ENCODE data around the gene EPHB3. TPM values are rescaled to one million over a fixed set of nuclear protein-coding genes. Genes with fewer than 3 reads are reported as not detected.
"Not testable (repeated sequence)": the region's sequence is repeated elsewhere in the genome, so short reads cannot be mapped to it uniquely, and the experiment has no call there.

The EPHB3 gene
- polyA plus RNA-seq, 1 donor from 2014 or later: not detected

DNA sequence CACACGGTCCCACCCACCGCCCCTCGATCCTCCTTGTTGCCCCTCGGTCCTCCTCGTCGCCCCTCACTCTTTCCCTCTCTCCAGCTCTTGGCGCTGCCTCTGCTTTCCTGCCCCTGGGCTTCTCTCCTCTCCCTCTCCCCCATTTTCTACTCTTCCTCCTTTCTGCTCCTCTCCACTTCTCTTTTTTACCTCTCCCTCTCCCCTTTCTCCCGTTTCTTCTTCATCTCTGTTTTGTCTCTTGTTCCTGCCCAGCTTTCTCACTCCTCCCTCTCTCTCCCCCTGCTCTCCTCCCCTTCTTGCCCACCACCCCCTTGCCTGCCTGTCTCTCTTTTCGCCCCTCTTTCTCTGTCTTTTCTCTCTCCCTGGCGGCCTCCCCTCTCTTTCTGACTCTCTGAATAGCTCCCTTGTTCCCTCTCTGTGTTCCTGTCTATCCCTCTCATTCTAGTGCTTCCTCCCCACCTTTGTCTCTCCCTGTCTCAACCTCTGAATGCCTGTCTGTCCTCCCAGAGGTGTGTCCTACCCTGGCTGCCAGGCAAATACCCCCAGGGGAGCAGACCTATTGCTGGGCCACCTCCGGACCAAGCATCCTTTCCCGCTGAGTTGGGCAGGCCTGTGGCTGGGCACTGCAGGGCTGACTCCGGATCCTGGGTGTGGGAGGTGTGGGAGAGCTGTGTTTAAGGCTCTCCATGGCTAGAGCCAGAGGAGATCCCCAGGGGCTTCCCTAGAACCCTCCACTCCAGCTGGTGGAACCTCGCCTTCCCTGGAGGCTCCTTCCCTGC, 41.0 kb downstream of the EPHB3 start:
- peaks cover 4 to 10% (median 7%) of the 10 kb centered on the region in 3 donors for H3K4me1 Mint-ChIP-seq
- no peaks in the 10 kb centered on the region for H3K9me3 Mint-ChIP-seq
- peak overlapping the region in 2 of 4 donors; percentile 41 to 53 for H3K4me3 Mint-ChIP-seq
- peaks cover 6% of the 10 kb centered on the region for H3K36me3 Mint-ChIP-seq
- no peak overlapping the region for H3K27ac Mint-ChIP-seq
- H3K27me3 Mint-ChIP-seq: peaks cover 52% of the 10 kb centered on the region

DNA sequence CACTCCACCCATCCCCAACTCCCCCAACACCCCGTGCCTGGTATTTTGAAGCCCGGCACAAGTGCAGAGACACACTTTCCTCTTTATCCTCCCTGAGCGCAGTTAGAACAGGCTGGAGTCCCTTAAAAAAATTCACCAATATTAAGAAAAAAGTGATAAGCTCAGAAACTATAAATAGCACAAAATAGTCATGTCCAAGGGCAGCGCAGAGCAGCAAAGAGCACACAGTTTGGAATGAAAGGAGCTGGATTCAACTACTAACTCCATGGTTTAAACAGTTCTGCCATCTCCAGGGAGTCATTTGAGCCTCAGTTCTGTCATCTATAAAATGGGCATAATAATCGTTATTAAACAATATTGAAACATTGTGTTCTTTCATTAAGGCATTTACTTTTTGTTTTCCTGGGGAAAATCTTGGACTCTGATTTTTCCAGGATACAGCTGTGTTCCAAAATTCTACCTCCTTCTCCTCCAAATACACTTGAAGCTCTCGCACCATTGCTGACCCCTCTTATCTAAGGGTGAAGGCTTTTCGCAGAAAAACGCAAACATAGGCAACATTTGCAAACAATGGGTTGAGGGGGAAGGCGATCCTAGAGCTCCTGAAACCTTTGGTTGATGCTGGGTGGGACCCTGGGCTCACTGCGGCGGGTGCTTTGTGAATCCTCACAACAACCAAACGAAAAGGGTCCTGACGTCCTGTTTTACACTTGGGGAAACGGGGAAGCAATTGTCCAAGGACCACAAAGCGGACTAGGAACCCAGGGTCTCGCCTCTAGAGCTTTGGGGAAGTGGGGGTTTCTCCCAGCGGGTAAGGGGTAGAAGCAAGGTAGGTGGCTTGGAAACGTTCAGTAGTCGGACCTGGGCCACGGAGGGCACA, 41.8 kb downstream of the EPHB3 start:
- H3K27me3 Mint-ChIP-seq: peaks cover 52% of the 10 kb centered on the region
- H3K4me1 Mint-ChIP-seq: peaks cover 4 to 10% (median 7%) of the 10 kb centered on the region in 3 donors

GRCh38 chr3:184604039-184604601, 42.5 kb downstream of the EPHB3 start:
- no peaks in the 10 kb centered on the region for H3K9me3 Mint-ChIP-seq
- H3K27ac Mint-ChIP-seq: no peak overlapping the region
- peaks cover 4 to 10% (median 7%) of the 10 kb centered on the region in 3 donors for H3K4me1 Mint-ChIP-seq
- peaks cover 6% of the 10 kb centered on the region for H3K36me3 Mint-ChIP-seq
- peak overlapping the region in 2 of 4 donors; percentile 82 to 85 for H3K4me3 Mint-ChIP-seq
- peaks cover 55% of the 10 kb centered on the region for H3K27me3 Mint-ChIP-seq

More for the DNA sequence above, 41.8 kb downstream of the EPHB3 start:
- H3K9me3 Mint-ChIP-seq: no peaks in the 10 kb centered on the region
- H3K4me3 Mint-ChIP-seq: peak overlapping the region in 3 of 4 donors; percentile 50 to 82 (median 52)
- peaks cover 6% of the 10 kb centered on the region for H3K36me3 Mint-ChIP-seq
- no peak overlapping the region for H3K27ac Mint-ChIP-seq

DNA sequence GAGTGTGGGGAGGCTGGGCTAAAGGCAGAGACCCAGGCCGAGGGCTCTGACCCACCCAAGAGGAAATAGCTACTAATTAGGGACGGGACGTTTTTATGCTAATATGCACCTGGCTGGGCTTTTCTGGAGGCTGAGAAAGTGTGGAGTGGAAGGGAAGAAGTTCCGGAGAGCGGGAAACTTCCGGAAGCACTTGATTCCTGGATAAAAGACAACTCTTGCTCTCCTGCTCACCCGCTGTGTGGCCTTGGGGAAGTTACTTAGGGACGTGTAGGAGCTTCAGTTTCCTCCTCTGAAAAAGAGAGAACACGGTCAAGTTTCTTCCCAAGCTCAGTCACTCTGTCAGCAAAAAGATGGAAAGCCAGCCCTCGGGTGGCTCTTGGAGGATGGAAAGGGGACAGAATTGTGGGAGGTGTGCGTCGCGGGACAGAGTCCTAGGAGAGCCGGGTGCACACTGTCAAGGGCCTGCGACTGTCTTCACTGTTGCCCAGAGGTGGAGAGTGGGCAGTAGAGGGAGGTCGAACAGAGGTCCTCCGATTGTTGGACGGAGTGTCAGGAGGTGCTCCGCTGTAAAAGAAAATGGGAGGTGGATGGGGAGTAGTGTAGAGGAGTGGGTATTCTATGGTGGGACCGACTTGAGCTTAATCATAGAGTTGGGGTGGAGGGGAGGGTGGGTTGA, 43.2 kb downstream of the EPHB3 start:
- Mint-ChIP-seq H3K4me3 (peak overlapping the region in 2 of 4 donors; percentile 85 to 88), H3K27ac (peak overlapping the region in 1 of 3 donors; percentile 47), H3K36me3 (peaks cover 6% of the 10 kb centered on the region), H3K27me3 (peaks cover 54% of the 10 kb centered on the region), H3K4me1 (peaks cover 4 to 10% (median 7%) of the 10 kb centered on the region in 3 donors), H3K9me3 (no peaks in the 10 kb centered on the region)

DNA sequence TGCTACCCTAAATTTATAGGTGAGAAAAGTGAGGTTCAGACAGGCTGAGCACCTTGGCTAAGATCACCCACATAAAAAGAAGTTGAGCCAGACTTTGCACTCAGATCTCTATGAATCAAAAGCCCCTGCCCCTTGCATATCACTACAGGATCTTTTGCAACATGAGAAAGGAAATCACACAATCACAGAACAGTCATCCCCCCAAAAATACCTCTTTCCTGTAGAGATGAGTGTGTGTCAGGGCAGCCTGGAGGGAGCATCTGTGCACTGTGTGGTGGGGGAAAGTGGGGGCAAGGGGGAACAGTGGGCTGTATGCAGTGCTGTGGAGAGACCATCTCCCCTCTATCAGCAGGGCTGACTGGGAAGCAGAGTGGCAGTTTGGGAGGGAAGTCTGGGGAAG, 46.6 kb downstream of the EPHB3 start:
- no peak overlapping the region for H3K27ac Mint-ChIP-seq
- peaks cover 6% of the 10 kb centered on the region for H3K36me3 Mint-ChIP-seq
- H3K27me3 Mint-ChIP-seq: peaks cover 34% of the 10 kb centered on the region
- H3K9me3 Mint-ChIP-seq: no peaks in the 10 kb centered on the region
- peak overlapping the region in 1 of 4 donors; percentile 29 for H3K4me3 Mint-ChIP-seq
- peaks cover 3 to 5% (median 4%) of the 10 kb centered on the region in 3 donors for H3K4me1 Mint-ChIP-seq

DNA sequence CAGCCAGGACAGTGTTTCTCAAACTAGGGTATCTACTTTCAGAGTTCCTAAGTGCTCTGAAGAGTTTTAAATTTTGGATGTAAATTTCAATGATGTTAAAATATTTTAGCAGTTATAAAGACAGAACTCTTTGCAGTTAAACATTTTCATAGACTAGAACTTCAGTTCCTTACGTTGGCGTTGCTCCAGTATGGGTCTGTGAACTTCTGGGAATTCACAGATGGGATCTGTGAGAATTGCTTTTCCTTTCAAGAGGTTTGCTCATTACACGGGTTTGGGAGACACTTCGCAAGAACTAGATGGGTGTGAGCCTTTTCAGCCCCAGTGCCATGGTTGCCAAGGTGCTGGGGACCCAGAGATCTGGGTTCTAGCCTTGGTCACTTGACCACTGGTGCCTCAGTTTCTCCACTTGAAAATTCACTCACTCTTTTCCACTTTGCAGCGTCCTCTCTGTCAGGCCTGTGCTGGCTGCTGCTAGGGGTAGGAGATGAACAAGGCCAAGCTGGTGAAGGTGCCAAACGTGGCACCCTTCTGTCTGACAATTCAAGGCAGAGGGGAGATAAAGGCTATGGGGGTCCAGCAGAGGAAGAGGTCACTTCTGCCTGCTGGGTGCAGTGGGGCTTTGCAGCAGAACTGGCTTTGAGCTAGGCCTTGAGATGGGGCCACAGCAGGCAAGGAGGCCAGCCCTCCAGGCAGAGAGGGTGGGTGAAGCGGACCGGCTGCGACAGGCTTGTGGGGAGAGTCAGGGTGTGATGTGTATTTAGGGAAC, 48.1 kb downstream of the EPHB3 start:
- Mint-ChIP-seq H3K27me3 (peaks cover 24% of the 10 kb centered on the region), H3K4me1 (peaks cover 0 to 2% (median 0%) of the 10 kb centered on the region in 3 donors), H3K9me3 (no peaks in the 10 kb centered on the region), H3K4me3 (no peak overlapping the region), H3K27ac (no peak overlapping the region), H3K36me3 (peaks cover 6% of the 10 kb centered on the region)

GRCh38 chr3:184610245-184610871, 48.8 kb downstream of the EPHB3 start:
- Mint-ChIP-seq H3K4me1 (no peaks in the 10 kb centered on the region), H3K27me3 (peaks cover 19% of the 10 kb centered on the region), H3K9me3 (no peaks in the 10 kb centered on the region), H3K27ac (no peak overlapping the region), H3K4me3 (no peak overlapping the region), H3K36me3 (no peaks in the 10 kb centered on the region)

DNA sequence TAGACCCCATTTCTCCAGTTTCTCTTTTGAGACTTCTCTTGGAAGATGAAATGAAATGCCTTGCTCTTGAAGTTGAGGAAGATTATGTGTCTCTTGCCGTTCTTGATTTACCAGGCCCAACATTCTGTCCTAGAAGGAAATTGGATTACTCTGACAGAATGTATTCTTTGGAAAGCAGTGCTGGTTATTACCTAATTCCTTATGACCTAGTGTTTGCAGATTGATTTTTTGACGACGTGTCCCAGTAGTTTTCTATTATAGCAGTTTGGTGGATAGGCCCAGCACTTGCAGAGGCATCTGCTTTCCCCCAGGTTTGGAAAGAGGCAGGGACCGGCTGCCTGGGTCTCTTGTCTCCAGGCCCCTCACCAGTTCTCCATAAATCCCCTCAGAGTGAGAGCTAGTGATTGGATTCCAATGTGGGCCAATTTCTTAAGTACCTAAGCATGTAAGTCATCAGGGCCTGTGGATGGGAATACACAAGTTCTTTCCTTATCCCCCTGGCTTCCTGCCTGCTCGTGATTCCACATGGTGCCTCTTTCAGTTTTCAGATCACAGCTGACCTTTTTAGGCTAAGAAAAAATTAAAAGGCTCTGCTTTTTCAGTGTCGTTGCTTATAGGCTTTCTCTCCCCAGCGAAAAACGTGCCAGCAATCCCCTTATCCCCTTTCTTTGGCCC, 50.2 kb downstream of the EPHB3 start:
- Mint-ChIP-seq H3K27ac (no peak overlapping the region), H3K36me3 (no peaks in the 10 kb centered on the region), H3K4me1 (no peaks in the 10 kb centered on the region), H3K4me3 (no peak overlapping the region), H3K9me3 (no peaks in the 10 kb centered on the region), H3K27me3 (peaks cover 17% of the 10 kb centered on the region)

DNA sequence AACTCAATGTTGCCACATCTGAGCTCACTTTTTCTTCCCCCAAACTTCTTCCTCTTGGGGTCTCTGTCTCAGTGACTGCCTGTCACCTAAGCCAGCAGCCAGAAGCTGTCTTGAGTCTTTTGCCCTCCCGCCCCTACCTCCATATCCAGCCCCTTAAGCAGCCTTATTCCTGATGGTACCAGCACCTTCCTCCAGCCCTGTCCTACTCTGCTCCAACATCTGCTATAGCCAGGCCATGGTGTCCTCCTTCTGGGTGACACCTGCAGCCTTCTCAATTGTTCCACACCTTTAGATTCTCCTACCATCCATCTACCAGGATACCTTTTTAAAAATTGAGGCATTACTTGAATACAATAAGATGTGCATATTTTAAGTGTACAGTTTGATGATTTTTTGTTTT, 53.8 kb downstream of the EPHB3 start:
- Mint-ChIP-seq H3K9me3 (no peaks in the 10 kb centered on the region), H3K4me3 (no peak overlapping the region), H3K4me1 (peaks cover 5 to 8% (median 5%) of the 10 kb centered on the region in 3 donors), H3K27ac (no peak overlapping the region), H3K36me3 (no peaks in the 10 kb centered on the region), H3K27me3 (peaks cover 24% of the 10 kb centered on the region)

DNA sequence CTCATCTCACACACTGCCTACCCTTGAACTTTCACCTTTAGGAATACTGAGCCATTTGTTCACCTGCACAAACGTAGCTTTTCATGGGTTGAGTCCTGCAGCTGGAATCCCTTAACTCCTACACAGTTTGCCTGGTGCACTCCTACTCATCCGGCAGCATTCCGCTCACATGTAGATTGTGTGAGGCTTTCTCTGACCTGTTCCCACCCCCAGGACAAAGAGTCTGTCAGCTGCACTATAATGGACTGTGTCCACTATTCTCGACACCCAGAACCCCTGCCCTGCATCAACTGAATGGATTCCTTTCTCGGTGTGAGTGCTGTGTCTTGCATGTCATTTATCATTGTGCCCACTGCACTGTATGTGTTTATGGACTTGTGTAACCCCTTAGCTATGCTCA, 54.9 kb downstream of the EPHB3 start:
- H3K36me3 Mint-ChIP-seq: no peaks in the 10 kb centered on the region

GRCh38 chr3:184617306-184617705, 55.7 kb downstream of the EPHB3 start:
- not testable (repeated sequence) for H3K9me3 Mint-ChIP-seq, H3K36me3 Mint-ChIP-seq, H3K27ac Mint-ChIP-seq

More for the DNA sequence above, 54.9 kb downstream of the EPHB3 start:
- Mint-ChIP-seq H3K4me3 (no peak overlapping the region), H3K9me3 (no peaks in the 10 kb centered on the region), H3K4me1 (peaks cover 5 to 8% (median 5%) of the 10 kb centered on the region in 3 donors), H3K27me3 (peaks cover 29% of the 10 kb centered on the region), H3K27ac (no peak overlapping the region)

GRCh38 chr3:184618811-184619210, 57.2 kb downstream of the EPHB3 start:
- Mint-ChIP-seq H3K9me3 (no peaks in the 10 kb centered on the region), H3K4me3 (no peak overlapping the region), H3K27ac (peak overlapping the region in 1 of 3 donors; percentile 80), H3K4me1 (peaks cover 5 to 8% (median 5%) of the 10 kb centered on the region in 3 donors), H3K36me3 (no peaks in the 10 kb centered on the region), H3K27me3 (peaks cover 30% of the 10 kb centered on the region)

More at GRCh38 chr3:184617306-184617705, 55.7 kb downstream of the EPHB3 start:
- H3K4me1 Mint-ChIP-seq, H3K4me3 Mint-ChIP-seq: not testable (repeated sequence)
- H3K27me3 Mint-ChIP-seq: peaks cover 29% of the 10 kb centered on the region

DNA sequence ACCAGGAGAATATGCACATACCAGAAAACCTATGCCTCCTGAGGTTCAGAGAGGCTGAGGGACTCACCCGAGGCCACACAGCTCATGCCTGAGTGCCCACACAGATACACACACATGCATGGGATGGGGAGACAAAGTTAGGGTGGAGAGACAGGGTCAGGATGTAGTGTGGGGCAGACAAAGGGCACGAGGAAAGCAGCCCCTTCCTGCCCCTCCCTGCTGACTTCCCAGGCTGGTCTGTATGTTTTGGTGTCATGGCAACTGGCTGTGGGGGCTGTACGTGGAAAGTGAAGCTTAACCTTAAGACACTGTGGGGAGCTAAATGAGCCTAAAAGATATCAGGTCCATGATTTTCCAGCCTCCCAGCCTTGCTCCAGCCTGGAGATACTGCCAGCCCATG, 57.8 kb downstream of the EPHB3 start:
- Mint-ChIP-seq H3K27ac (peak overlapping the region in 1 of 3 donors; percentile 80), H3K36me3 (no peaks in the 10 kb centered on the region), H3K27me3 (peaks cover 30% of the 10 kb centered on the region), H3K9me3 (no peaks in the 10 kb centered on the region), H3K4me3 (no peak overlapping the region), H3K4me1 (peaks cover 5 to 8% (median 5%) of the 10 kb centered on the region in 3 donors)
